Measurements from ENCODE around the gene MGAT5. TPM values are rescaled to one million over a fixed set of nuclear protein-coding genes. Genes with fewer than 3 reads are reported as not detected.

Gene MGAT5
- total RNA-seq, 1 donor from 2014 or later = 21.2 TPM

DNA sequence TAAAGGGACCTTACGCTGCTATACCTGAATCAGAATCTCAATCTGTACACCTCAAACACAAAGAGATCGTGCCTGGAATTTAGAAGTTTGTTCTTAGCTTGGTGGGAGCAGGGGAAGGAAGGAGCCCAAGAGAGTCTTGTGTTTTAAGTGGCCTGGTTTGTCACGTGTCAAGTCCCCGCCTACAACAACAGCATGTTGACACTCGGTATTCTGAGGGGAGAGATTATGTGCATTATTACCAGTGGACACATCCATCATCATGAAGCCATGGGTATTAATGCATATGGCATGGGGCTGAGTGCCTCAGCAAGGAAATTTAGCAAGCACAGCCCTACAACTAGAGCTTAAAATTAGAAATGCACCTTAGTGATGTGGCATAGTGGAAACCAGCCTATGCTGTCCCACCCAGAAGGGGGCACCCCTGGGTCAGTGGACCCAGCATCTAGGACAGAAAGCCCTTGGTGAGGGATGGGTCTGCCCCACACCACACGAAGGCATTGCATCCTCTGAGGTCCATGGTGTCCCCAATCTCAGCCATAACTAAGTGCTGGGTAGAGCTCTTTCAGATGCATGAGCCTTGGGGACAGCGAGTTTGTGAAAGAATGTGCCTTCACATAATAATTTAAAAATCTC, 138.7 kb downstream of the MGAT5 start:
- H3K27ac Mint-ChIP-seq = no peak overlapping the region
- Histone ChIP-seq H3K4me3 (no peak overlapping the region), H2AFZ (replicated peaks) (no peak overlapping the region), H3K79me2 (ENCODE audit: low read depth) (no peaks in the 10 kb centered on the region), H3K9me3 (ENCODE audit: low read depth) (no peaks in the 10 kb centered on the region), H3K27ac (no peak overlapping the region), H3K9ac (no peak overlapping the region), H3K4me2 (no peak overlapping the region), H3K27me3 (no peaks in the 10 kb centered on the region), H3K36me3 (no peaks in the 10 kb centered on the region), H3F3A (ENCODE audit: low read depth) (no peaks in the 10 kb centered on the region), H3K4me1 (no peaks in the 10 kb centered on the region), H4K20me1 (ENCODE audit: low read depth) (no peaks in the 10 kb centered on the region)
- TF ChIP-seq EZH2phosphoT487 (IDR thresholded peaks at IDR 0.05) = no peak
- TF ChIP-seq, protein P1, sequence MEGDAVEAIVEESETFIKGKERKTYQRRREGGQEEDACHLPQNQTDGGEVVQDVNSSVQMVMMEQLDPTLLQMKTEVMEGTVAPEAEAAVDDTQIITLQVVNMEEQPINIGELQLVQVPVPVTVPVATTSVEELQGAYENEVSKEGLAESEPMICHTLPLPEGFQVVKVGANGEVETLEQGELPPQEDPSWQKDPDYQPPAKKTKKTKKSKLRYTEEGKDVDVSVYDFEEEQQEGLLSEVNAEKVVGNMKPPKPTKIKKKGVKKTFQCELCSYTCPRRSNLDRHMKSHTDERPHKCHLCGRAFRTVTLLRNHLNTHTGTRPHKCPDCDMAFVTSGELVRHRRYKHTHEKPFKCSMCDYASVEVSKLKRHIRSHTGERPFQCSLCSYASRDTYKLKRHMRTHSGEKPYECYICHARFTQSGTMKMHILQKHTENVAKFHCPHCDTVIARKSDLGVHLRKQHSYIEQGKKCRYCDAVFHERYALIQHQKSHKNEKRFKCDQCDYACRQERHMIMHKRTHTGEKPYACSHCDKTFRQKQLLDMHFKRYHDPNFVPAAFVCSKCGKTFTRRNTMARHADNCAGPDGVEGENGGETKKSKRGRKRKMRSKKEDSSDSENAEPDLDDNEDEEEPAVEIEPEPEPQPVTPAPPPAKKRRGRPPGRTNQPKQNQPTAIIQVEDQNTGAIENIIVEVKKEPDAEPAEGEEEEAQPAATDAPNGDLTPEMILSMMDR (IDR thresholded peaks at IDR 0.05) = no peak
- TF ChIP-seq EZH2 (IDR thresholded peaks at IDR 0.05) = no peak
- no peaks in the 10 kb centered on the region for H3K27me3 Mint-ChIP-seq (ENCODE audit: insufficient read depth, low read depth)
- H3K36me3 Mint-ChIP-seq = peaks cover 2% of the 10 kb centered on the region
- no peak for DNase-seq (ENCODE audit: low spot score)
- H3K9me3 Mint-ChIP-seq = no peaks in the 10 kb centered on the region
- H3K4me3 Mint-ChIP-seq = no peak overlapping the region
- H3K4me1 Mint-ChIP-seq = no peaks in the 10 kb centered on the region

DNA sequence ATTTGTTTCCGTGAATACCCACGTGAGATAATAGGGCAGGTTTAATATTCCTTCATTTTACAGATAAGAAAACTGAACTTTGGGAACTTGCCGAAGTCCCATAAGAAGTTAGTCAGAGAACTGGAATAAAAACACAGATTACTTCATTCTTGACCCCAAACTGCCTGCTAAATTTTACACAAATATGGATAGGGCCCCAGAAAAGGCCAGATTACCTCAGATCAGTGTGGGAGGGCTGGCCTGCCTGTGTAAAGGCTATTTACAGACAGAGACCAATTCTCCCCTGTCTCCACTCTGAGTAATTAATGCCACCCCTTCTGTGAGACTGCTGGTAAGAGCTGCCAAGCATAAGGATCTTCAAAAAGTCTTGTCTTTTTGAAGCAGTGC, 139.2 kb downstream of the MGAT5 start:
- H3K36me3 Mint-ChIP-seq = peaks cover 2% of the 10 kb centered on the region
- no peaks in the 10 kb centered on the region for H3K79me2 ChIP-seq (ENCODE audit: low read depth)
- H4K20me1 ChIP-seq (ENCODE audit: low read depth) = no peaks in the 10 kb centered on the region
- no peak overlapping the region for H3K4me3 ChIP-seq
- H3K9me3 Mint-ChIP-seq = no peaks in the 10 kb centered on the region
- H3K27me3 Mint-ChIP-seq (ENCODE audit: insufficient read depth, low read depth) = no peaks in the 10 kb centered on the region
- H2AFZ ChIP-seq (replicated peaks) = no peak overlapping the region
- H3K4me1 ChIP-seq = no peaks in the 10 kb centered on the region
- no peaks in the 10 kb centered on the region for H3K36me3 ChIP-seq
- no peak overlapping the region for H3K9ac ChIP-seq
- TF ChIP-seq EZH2phosphoT487 (IDR thresholded peaks at IDR 0.05) (no peak), EZH2 (IDR thresholded peaks at IDR 0.05) (no peak)
- TF ChIP-seq, protein P1 (IDR thresholded peaks at IDR 0.05) = no peak
- DNase-seq (ENCODE audit: low spot score) = no peak
- H3K9me3 ChIP-seq (ENCODE audit: low read depth) = no peaks in the 10 kb centered on the region
- H3K27ac ChIP-seq = no peak overlapping the region
- no peak overlapping the region for H3K4me2 ChIP-seq
- H3K27ac Mint-ChIP-seq = no peak overlapping the region
- no peaks in the 10 kb centered on the region for H3F3A ChIP-seq (ENCODE audit: low read depth)
- no peaks in the 10 kb centered on the region for H3K27me3 ChIP-seq
- H3K4me1 Mint-ChIP-seq = no peaks in the 10 kb centered on the region
- no peak overlapping the region for H3K4me3 Mint-ChIP-seq

DNA sequence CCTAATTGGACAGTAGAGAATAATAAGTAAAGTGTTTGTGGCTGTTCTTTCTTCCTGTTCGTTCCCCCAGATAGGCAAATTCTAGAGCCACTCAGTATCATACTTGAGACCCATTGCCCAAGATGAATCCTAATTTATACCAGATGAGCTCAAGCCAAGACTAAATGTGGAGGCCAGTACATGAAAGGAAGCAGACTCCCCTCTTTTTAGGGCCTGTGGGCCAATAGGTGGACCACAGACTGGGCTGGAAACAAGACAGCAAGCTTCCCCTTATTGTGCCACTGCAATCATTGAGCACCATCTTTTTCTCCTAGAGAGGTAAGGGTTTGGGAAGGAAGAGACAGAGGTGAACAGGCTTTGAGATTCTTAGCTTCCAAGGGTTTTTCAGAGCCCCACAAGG, 141.9 kb downstream of the MGAT5 start:
- no peak overlapping the region for H2AFZ ChIP-seq (replicated peaks)
- H3K27me3 ChIP-seq = no peaks in the 10 kb centered on the region
- Mint-ChIP-seq H3K9me3 (no peaks in the 10 kb centered on the region), H3K27me3 (ENCODE audit: insufficient read depth, low read depth) (no peaks in the 10 kb centered on the region), H3K27ac (no peak overlapping the region), H3K36me3 (peaks cover 2% of the 10 kb centered on the region), H3K4me1 (peaks cover 4% of the 10 kb centered on the region), H3K4me3 (no peak overlapping the region)
- H3K27ac ChIP-seq = no peak overlapping the region
- no peaks in the 10 kb centered on the region for H3K9me3 ChIP-seq (ENCODE audit: low read depth)
- H3K9ac ChIP-seq = no peak overlapping the region
- peaks cover 6% of the 10 kb centered on the region for H3K4me1 ChIP-seq
- H3K79me2 ChIP-seq (ENCODE audit: low read depth) = no peaks in the 10 kb centered on the region
- no peak for TF ChIP-seq EZH2 (IDR thresholded peaks at IDR 0.05)
- TF ChIP-seq, protein P1 (IDR thresholded peaks at IDR 0.05) = no peak
- TF ChIP-seq EZH2phosphoT487 (IDR thresholded peaks at IDR 0.05) = no peak
- H3F3A ChIP-seq (ENCODE audit: low read depth) = no peaks in the 10 kb centered on the region
- H3K4me3 ChIP-seq = no peak overlapping the region
- no peak for DNase-seq (ENCODE audit: low spot score)
- no peaks in the 10 kb centered on the region for H4K20me1 ChIP-seq (ENCODE audit: low read depth)
- H3K4me2 ChIP-seq = no peak overlapping the region
- H3K36me3 ChIP-seq = no peaks in the 10 kb centered on the region
